ENCODE results near the gene BIRC6. TPM values are rescaled to one million over a fixed set of nuclear protein-coding genes. Genes with fewer than 3 reads are reported as not detected.
"Not testable (repeated sequence)": the region's sequence is repeated elsewhere in the genome, so short reads cannot be mapped to it uniquely, and the experiment has no call there.

BIRC6 gene
- total RNA-seq, 1 donor from 2014 or later, result 98.0 TPM

- no peak for DNase-seq (ENCODE audit: low spot score, unreplicated experiment)
- Mint-ChIP-seq H3K27ac (no peak overlapping the region), H3K4me3 (ENCODE audit: low read depth) (no peak overlapping the region), H3K4me1 (ENCODE audit: low read depth) (peaks cover 7% of the 10 kb centered on the region), H3K9me3 (ENCODE audit: low read depth) (no peaks in the 10 kb centered on the region), H3K27me3 (peaks cover 4% of the 10 kb centered on the region), H3K36me3 (ENCODE audit: insufficient read depth) (peaks cover 2% of the 10 kb centered on the region)
- no peak for TF ChIP-seq CTCF (IDR thresholded peaks at IDR 0.05; ENCODE audit: unreplicated experiment)
These were observed 275.3 kb downstream of the BIRC6 start for GRCh38 chr2:32632089-32632488.

- Mint-ChIP-seq H3K27me3 (no peaks in the 10 kb centered on the region), H3K4me1 (ENCODE audit: low read depth) (peaks cover 3% of the 10 kb centered on the region), H3K36me3 (ENCODE audit: insufficient read depth) (peaks cover 2% of the 10 kb centered on the region), H3K4me3 (ENCODE audit: low read depth) (no peak overlapping the region), H3K9me3 (ENCODE audit: low read depth) (no peaks in the 10 kb centered on the region), H3K27ac (no peak overlapping the region)
- TF ChIP-seq CTCF (IDR thresholded peaks at IDR 0.05; ENCODE audit: unreplicated experiment), result no peak
- no peak for DNase-seq (ENCODE audit: low spot score, unreplicated experiment)
These were observed 276.2 kb downstream of the BIRC6 start for GRCh38 chr2:32633040-32633439.

DNA sequence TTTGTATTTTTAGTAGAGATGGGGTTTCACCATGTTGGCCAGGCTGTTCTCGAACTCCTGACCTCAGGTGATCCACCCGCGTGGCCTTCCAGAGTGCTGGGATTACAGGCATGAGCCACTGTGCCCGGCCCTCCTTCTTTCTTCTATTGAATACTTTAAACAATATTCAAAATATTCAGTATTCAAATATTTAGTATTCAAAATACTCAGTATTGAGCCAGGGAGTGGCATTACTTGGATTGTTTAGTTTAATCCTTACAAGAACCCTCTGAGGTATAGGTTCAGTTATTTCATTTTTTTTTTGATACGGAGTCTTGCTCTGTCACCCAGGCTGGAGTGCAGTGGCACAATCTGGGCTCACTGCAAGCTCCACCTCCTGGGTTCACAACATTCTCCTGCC lies 281.7 kb downstream of the BIRC6 start:
- not testable (repeated sequence) for H3K9me3 Mint-ChIP-seq (ENCODE audit: low read depth); H3K4me1 Mint-ChIP-seq (ENCODE audit: low read depth); H3K27me3 Mint-ChIP-seq; DNase-seq (ENCODE audit: low spot score, unreplicated experiment); H3K27ac Mint-ChIP-seq; H3K36me3 Mint-ChIP-seq (ENCODE audit: insufficient read depth); H3K4me3 Mint-ChIP-seq (ENCODE audit: low read depth)

GRCh38 chr2:32641180-32641579 lies 284.4 kb downstream of the BIRC6 start:
- DNase-seq (ENCODE audit: low spot score, unreplicated experiment), result no peak
- Mint-ChIP-seq H3K4me3 (ENCODE audit: low read depth) (no peak overlapping the region), H3K27me3 (no peaks in the 10 kb centered on the region), H3K27ac (no peak overlapping the region), H3K4me1 (ENCODE audit: low read depth) (no peaks in the 10 kb centered on the region), H3K36me3 (ENCODE audit: insufficient read depth) (peaks cover 12% of the 10 kb centered on the region), H3K9me3 (ENCODE audit: low read depth) (no peaks in the 10 kb centered on the region)
- TF ChIP-seq CTCF (IDR thresholded peaks at IDR 0.05; ENCODE audit: unreplicated experiment), result no peak

DNA sequence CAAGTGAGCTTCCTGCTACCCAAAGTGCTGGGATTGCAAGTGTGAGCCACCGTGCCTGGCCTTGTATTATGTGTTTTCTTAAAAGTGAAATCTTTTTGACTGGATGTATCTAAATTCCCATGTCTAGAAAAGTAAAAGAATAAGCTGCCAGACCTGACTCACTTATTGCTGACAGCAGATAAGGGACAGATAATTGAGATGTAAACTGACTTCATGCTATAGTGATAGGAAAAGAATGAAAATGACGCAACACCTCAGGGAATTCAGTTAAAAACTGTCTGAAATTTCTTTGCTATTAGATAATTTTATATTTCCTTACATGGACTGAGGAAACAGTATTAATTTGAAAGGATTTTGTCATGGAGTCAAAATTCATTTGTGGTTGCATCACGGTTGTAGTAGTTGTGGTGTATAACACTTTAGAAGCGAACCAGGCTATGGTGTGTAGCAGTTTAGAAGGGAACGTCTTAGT lies 290.4 kb downstream of the BIRC6 start:
- H3K4me3 Mint-ChIP-seq (ENCODE audit: low read depth), result no peak overlapping the region
- TF ChIP-seq CTCF (IDR thresholded peaks at IDR 0.05; ENCODE audit: unreplicated experiment), result no peak
- H3K36me3 Mint-ChIP-seq (ENCODE audit: insufficient read depth), result peaks cover 13% of the 10 kb centered on the region
- no peak overlapping the region for H3K27ac Mint-ChIP-seq
- no peak for DNase-seq (ENCODE audit: low spot score, unreplicated experiment)
- H3K9me3 Mint-ChIP-seq (ENCODE audit: low read depth), result no peaks in the 10 kb centered on the region
- no peaks in the 10 kb centered on the region for H3K27me3 Mint-ChIP-seq
- no peaks in the 10 kb centered on the region for H3K4me1 Mint-ChIP-seq (ENCODE audit: low read depth)

DNA sequence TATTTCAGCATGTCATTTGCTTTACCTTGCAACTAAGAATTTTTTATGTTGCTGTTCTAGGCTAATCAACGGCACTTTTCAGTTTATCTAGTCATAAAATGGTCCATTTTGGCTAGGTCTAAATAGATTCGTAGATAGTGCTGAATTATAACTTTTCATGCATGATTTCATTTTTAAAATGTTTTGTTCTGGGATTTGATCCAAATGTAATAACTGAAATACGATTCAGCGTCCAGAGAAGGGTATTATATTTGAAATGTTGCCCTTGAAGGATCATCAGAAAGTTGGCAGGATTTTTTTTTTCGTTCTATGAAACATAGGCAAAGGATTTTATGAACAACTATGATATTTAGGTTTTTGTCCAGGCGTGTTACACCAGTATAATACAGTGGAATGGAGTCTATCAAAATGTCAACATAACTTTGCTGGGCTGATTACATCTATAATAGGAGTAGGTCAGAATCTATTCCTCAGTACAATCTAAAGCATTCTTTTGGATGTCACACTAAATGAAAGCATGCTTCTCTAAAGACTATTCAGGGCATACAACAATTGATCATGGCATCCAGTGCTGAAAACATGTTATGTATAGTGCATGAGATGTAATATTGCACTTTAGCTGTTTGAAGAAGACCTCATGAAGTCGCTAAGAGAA lies 295.9 kb downstream of the BIRC6 start:
- Mint-ChIP-seq H3K27ac (no peak overlapping the region), H3K4me1 (ENCODE audit: low read depth) (peaks cover 6% of the 10 kb centered on the region), H3K4me3 (ENCODE audit: low read depth) (no peak overlapping the region), H3K36me3 (ENCODE audit: insufficient read depth) (peaks cover 8% of the 10 kb centered on the region), H3K27me3 (no peaks in the 10 kb centered on the region), H3K9me3 (ENCODE audit: low read depth) (no peaks in the 10 kb centered on the region)
- TF ChIP-seq CTCF (IDR thresholded peaks at IDR 0.05; ENCODE audit: unreplicated experiment), result no peak
- DNase-seq (ENCODE audit: low spot score, unreplicated experiment), result no peak
